ENCODE results near the gene USP17L22. TPM values are rescaled to one million over a fixed set of nuclear protein-coding genes. Genes with fewer than 3 reads are reported as not detected.
A peak's percentile ranks its signal among the peaks of the same experiment; 100 is the strongest.
"Not testable (repeated sequence)": the region's sequence is repeated elsewhere in the genome, so short reads cannot be mapped to it uniquely, and the experiment has no call there.

Gene USP17L22
- total RNA-seq, result not detected
- long read RNA-seq, result 0 reads

DNA sequence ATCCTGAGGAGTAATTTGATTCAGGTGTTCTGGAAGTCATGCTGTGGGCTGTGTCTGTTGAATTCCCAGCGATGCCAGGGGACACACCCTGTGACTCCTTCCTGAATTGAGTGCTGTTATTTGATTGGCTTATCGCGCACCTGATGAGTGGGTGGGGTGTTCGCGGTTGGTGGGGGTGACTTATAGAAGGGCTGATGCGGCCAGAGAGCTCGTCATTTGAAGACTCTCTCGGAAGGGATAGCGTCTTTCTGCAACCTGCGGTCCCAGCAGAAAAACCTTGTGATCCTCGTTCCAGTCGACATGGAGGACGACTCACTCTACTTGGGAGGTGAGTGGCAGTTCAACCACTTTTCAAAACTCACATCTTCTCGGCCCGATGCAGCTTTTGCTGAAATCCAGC is at the start of gene USP17L22:
TSS of gene USP17L22 (plus strand) at position 301 of the 400 bp plus-strand sequence. CDS start at position 301, 0 bp downstream.
- H3K9me3 ChIP-seq (replicated peaks); H3K4me3 ChIP-seq; H3K36me3 ChIP-seq; intact Hi-C loops (cut with micrococcal nuclease); H3K4me1 ChIP-seq; H3K27me3 ChIP-seq (ENCODE audit: low read depth); DNase-seq; H3K27ac ChIP-seq (replicated peaks): not testable (repeated sequence)

DNA sequence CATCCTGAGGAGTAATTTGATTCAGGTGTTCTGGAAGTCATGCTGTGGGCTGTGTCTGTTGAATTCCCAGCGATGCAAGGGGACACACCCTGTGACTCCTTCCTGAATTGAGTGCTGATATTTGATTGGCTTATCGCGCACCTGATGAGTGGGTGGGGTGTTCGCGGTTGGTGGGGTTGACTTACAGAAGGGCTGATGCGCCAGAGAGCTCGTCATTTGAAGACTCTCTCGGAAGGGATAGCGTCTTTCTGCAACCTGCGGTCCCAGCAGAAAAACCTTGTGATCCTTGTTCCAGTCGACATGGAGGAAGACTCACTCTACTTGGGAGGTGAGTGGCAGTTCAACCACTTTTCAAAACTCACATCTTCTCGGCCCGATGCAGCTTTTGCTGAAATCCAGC is 47.6 kb upstream of the USP17L22 start, which contains the start of gene USP17L12:
TSS of gene USP17L12 (plus strand) at position 301 of the 400 bp plus-strand sequence. CDS start at position 301, 0 bp downstream.
- H3K4me3 ChIP-seq; H3K27me3 ChIP-seq (ENCODE audit: low read depth); DNase-seq; H3K27ac ChIP-seq (replicated peaks); H3K4me1 ChIP-seq; H3K36me3 ChIP-seq; H3K9me3 ChIP-seq (replicated peaks); intact Hi-C loops (cut with micrococcal nuclease): not testable (repeated sequence)

GRCh38 chr4:9224596-9224995 is 42.8 kb upstream of the USP17L22 start, which contains the start of gene USP17L13:
USP17L13 (plus strand) TSS chr4:9224896; CDS start chr4:9224896, 0 bp downstream.
- H3K27me3 ChIP-seq (ENCODE audit: low read depth); H3K27ac ChIP-seq (replicated peaks): not testable (repeated sequence)

DNA sequence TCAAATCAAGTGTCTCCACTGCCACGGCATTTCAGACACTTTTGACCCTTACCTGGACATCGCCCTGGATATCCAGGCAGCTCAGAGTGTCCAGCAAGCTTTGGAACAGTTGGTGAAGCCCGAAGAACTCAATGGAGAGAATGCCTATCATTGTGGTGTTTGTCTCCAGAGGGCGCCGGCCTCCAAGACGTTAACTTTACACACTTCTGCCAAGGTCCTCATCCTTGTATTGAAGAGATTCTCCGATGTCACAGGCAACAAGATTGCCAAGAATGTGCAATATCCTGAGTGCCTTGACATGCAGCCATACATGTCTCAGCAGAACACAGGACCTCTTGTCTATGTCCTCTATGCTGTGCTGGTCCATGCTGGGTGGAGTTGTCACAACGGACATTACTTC is 37.2 kb upstream of the USP17L22 start:
- H3K4me3 ChIP-seq; H3K27ac ChIP-seq (replicated peaks); H3K36me3 ChIP-seq; intact Hi-C loops (cut with micrococcal nuclease); H3K4me1 ChIP-seq; H3K27me3 ChIP-seq (ENCODE audit: low read depth); H3K9me3 ChIP-seq (replicated peaks); DNase-seq: not testable (repeated sequence)

More at GRCh38 chr4:9224596-9224995, 42.8 kb upstream of the USP17L22 start, which contains the start of gene USP17L13:
- intact Hi-C loops (cut with micrococcal nuclease); H3K9me3 ChIP-seq (replicated peaks); DNase-seq; H3K4me1 ChIP-seq; H3K4me3 ChIP-seq; H3K36me3 ChIP-seq: not testable (repeated sequence)

DNA sequence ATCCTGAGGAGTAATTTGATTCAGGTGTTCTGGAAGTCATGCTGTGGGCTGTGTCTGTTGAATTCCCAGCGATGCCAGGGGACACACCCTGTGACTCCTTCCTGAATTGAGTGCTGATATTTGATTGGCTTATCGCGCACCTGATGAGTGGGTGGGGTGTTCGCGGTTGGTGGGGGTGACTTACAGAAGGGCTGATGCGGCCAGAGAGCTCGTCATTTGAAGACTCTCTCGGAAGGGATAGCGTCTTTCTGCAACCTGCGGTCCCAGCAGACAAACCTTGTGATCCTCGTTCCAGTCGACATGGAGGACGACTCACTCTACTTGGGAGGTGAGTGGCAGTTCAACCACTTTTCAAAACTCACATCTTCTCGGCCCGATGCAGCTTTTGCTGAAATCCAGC is 33.3 kb upstream of the USP17L22 start, which contains the start of gene USP17L15:
TSS of gene USP17L15 (plus strand) at position 301 of the 400 bp plus-strand sequence. CDS start at position 301, 0 bp downstream.
- H3K4me3 ChIP-seq; H3K9me3 ChIP-seq (replicated peaks); H3K4me1 ChIP-seq; H3K27me3 ChIP-seq (ENCODE audit: low read depth); H3K27ac ChIP-seq (replicated peaks); H3K36me3 ChIP-seq; intact Hi-C loops (cut with micrococcal nuclease); DNase-seq: not testable (repeated sequence)

- DNase-seq; H3K4me3 ChIP-seq; H3K27me3 ChIP-seq (ENCODE audit: low read depth); H3K36me3 ChIP-seq; H3K9me3 ChIP-seq (replicated peaks); H3K27ac ChIP-seq (replicated peaks); intact Hi-C loops (cut with micrococcal nuclease); H3K4me1 ChIP-seq: not testable (repeated sequence)
These were observed 29.0 kb upstream of the USP17L22 start for GRCh38 chr4:9238461-9238860.

DNA sequence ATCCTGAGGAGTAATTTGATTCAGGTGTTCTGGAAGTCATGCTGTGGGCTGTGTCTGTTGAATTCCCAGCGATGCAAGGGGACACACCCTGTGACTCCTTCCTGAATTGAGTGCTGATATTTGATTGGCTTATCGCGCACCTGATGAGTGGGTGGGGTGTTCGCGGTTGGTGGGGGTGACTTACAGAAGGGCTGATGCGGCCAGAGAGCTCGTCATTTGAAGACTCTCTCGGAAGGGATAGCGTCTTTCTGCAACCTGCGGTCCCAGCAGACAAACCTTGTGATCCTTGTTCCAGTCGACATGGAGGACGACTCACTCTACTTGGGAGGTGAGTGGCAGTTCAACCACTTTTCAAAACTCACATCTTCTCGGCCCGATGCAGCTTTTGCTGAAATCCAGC is 23.8 kb upstream of the USP17L22 start, which contains the start of gene USP17L17:
TSS of gene USP17L17 (plus strand) at position 301 of the 400 bp plus-strand sequence. CDS start at position 301, 0 bp downstream.
- H3K27ac ChIP-seq (replicated peaks); H3K9me3 ChIP-seq (replicated peaks); H3K4me3 ChIP-seq; H3K4me1 ChIP-seq; H3K27me3 ChIP-seq (ENCODE audit: low read depth); intact Hi-C loops (cut with micrococcal nuclease); H3K36me3 ChIP-seq; DNase-seq: not testable (repeated sequence)

GRCh38 chr4:9247953-9248680 is 19.3 kb upstream of the USP17L22 start, which contains the start of gene USP17L18:
USP17L18 (plus strand) TSS chr4:9248630; CDS start chr4:9248630, 0 bp downstream.
- intact Hi-C loops (cut with micrococcal nuclease); H3K27ac ChIP-seq (replicated peaks); H3K4me3 ChIP-seq; H3K9me3 ChIP-seq (replicated peaks); H3K4me1 ChIP-seq; H3K27me3 ChIP-seq (ENCODE audit: low read depth); H3K36me3 ChIP-seq: not testable (repeated sequence)
- DNase-seq, result peak; percentile 2

GRCh38 chr4:9253078-9253477 is 14.3 kb upstream of the USP17L22 start, which contains the start of gene USP17L19:
USP17L19 (plus strand) TSS chr4:9253378; CDS start chr4:9253378, 0 bp downstream.
- H3K4me1 ChIP-seq; H3K27me3 ChIP-seq (ENCODE audit: low read depth); DNase-seq; H3K27ac ChIP-seq (replicated peaks); H3K36me3 ChIP-seq; H3K9me3 ChIP-seq (replicated peaks); H3K4me3 ChIP-seq; intact Hi-C loops (cut with micrococcal nuclease): not testable (repeated sequence)

DNA sequence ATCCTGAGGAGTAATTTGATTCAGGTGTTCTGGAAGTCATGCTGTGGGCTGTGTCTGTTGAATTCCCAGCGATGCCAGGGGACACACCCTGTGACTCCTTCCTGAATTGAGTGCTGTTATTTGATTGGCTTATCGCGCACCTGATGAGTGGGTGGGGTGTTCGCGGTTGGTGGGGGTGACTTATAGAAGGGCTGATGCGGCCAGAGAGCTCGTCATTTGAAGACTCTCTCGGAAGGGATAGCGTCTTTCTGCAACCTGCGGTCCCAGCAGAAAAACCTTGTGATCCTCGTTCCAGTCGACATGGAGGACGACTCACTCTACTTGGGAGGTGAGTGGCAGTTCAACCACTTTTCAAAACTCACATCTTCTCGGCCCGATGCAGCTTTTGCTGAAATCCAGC is 9.6 kb upstream of the USP17L22 start, which contains the start of gene USP17L20:
TSS of gene USP17L20 (plus strand) at position 301 of the 400 bp plus-strand sequence. CDS start at position 301, 0 bp downstream.
- intact Hi-C loops (cut with micrococcal nuclease); H3K9me3 ChIP-seq (replicated peaks): not testable (repeated sequence)

DNA sequence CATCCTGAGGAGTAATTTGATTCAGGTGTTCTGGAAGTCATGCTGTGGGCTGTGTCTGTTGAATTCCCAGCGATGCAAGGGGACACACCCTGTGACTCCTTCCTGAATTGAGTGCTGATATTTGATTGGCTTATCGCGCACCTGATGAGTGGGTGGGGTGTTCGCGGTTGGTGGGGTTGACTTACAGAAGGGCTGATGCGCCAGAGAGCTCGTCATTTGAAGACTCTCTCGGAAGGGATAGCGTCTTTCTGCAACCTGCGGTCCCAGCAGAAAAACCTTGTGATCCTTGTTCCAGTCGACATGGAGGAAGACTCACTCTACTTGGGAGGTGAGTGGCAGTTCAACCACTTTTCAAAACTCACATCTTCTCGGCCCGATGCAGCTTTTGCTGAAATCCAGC is 4.8 kb upstream of the USP17L22 start, which contains the start of gene USP17L21:
TSS of gene USP17L21 (plus strand) at position 301 of the 400 bp plus-strand sequence. CDS start at position 301, 0 bp downstream.
- H3K36me3 ChIP-seq; H3K4me3 ChIP-seq; DNase-seq; intact Hi-C loops (cut with micrococcal nuclease); H3K9me3 ChIP-seq (replicated peaks); H3K4me1 ChIP-seq; H3K27ac ChIP-seq (replicated peaks); H3K27me3 ChIP-seq (ENCODE audit: low read depth): not testable (repeated sequence)

More for the DNA sequence above, 9.6 kb upstream of the USP17L22 start, which contains the start of gene USP17L20:
- not testable (repeated sequence) for H3K4me1 ChIP-seq; H3K27ac ChIP-seq (replicated peaks); DNase-seq; H3K4me3 ChIP-seq; H3K27me3 ChIP-seq (ENCODE audit: low read depth); H3K36me3 ChIP-seq

- intact Hi-C loops (cut with micrococcal nuclease); H3K9me3 ChIP-seq (replicated peaks); H3K27ac ChIP-seq (replicated peaks); H3K27me3 ChIP-seq (ENCODE audit: low read depth); H3K36me3 ChIP-seq; H3K4me3 ChIP-seq; H3K4me1 ChIP-seq: not testable (repeated sequence)
- DNase-seq, result peak; percentile 27
These were observed 4.3 kb downstream of the USP17L22 start for GRCh38 chr4:9271719-9272118.
